Activated CD4-positive, alpha-beta T cell treated with anti-CD3 and anti-CD28 coated beads, Interleukin-2, amount 10 ng/mL, durations not matched to agents 7 days and 5 days (primary cell): ENCODE data around the gene DIAPH1. TPM values are rescaled to one million over a fixed set of nuclear protein-coding genes. Genes with fewer than 3 reads are reported as not detected.
"Not testable (repeated sequence)": the region's sequence is repeated elsewhere in the genome, so short reads cannot be mapped to it uniquely, and the experiment has no call there.

Experiments used
- CTCF ChIA-PET: fragments of 350-600 bp; sonication (Branson Sonifier 250); formaldehyde crosslinking; loops from one replicate; lab custom pipeline; 2021; ENCODE audit warnings: antibody characterized with exemption; lab: Charles Lee
- POLR2A ChIA-PET: fragments of 350-600 bp; sonication (Branson Sonifier 250); formaldehyde crosslinking; loops from one replicate; lab custom pipeline; 2021; ENCODE audit warnings: antibody characterized with exemption; lab: Charles Lee
- DNase-seq: peaks from one replicate; pipeline ENCODE4 v3.0.0-alpha.2; 2020
- H3K27ac Mint-ChIP-seq: one replicate; pipeline ENCODE4 v1.8.0; 2021; ENCODE audit warnings: mild to moderate bottlenecking, moderate library complexity, mixed read lengths
- H3K27me3 Mint-ChIP-seq: one replicate; pipeline ENCODE4 v1.8.0; 2021; ENCODE audit warnings: mixed read lengths
- H3K36me3 Mint-ChIP-seq: one replicate; pipeline ENCODE4 v1.8.0; 2021; ENCODE audit warnings: low read depth, mixed read lengths
- H3K4me1 Mint-ChIP-seq: one replicate; pipeline ENCODE4 v1.8.0; 2021; ENCODE audit warnings: mixed read lengths
- H3K4me3 Mint-ChIP-seq: one replicate; pipeline ENCODE4 v1.8.0; 2021; ENCODE audit warnings: mild to moderate bottlenecking, moderate library complexity, mixed read lengths
- H3K9me3 Mint-ChIP-seq: one replicate; pipeline ENCODE4 v1.8.0; 2021; ENCODE audit warnings: mixed read lengths
- total RNA-seq, 2 experiments: library from RNA; stranded (reverse); gene quantifications; one replicate each; pipeline ENCODE4 v1.2.3, GENCODE V29; 2021

Gene DIAPH1
- total RNA-seq, 2 experiments from 2014 or later: 297 to 302 TPM

- ChIA-PET CTCF (interaction anchor here (0.5 to 14.1 kb wide), 4 partner anchors 13 to 1013 kb away, joined by 3 to 318 read pairs (median 93); partner anchors contain the start of genes HDAC3 and RELL2), POLR2A (interaction anchor here (0.6 to 0.7 kb wide), 2 partner anchors 11 to 60 kb away, joined by 3 read pairs; no protein-coding TSS in a partner anchor)
- peak overlapping the region; percentile 86 for H3K27ac Mint-ChIP-seq
Observed at GRCh38 chr5:141623611-141624010, 4.8 kb upstream of the DIAPH1 start.

GRCh38 chr5:141623186-141623585 lies 4.4 kb upstream of the DIAPH1 start:
- H3K4me1 Mint-ChIP-seq: peaks cover 36% of the 10 kb centered on the region
- H3K36me3 Mint-ChIP-seq: peaks cover 43% of the 10 kb centered on the region
- no peaks in the 10 kb centered on the region for H3K9me3 Mint-ChIP-seq
- no peaks in the 10 kb centered on the region for H3K27me3 Mint-ChIP-seq
- H3K4me3 Mint-ChIP-seq: no peak overlapping the region
- ChIA-PET CTCF (interaction anchor here (0.5 to 14.1 kb wide), 5 partner anchors 14 to 1013 kb away, joined by 3 to 318 read pairs (median 3); partner anchors contain the start of genes HDAC3 and RELL2), POLR2A (interaction anchor here (0.7 kb wide), 1 partner anchor 59 kb away, joined by 3 read pairs; no protein-coding TSS in a partner anchor)
- H3K27ac Mint-ChIP-seq: peak overlapping the region; percentile 86
- peak; percentile 47 for DNase-seq

More at GRCh38 chr5:141623611-141624010, 4.8 kb upstream of the DIAPH1 start:
- DNase-seq: no peak
- peaks cover 36% of the 10 kb centered on the region for H3K4me1 Mint-ChIP-seq
- H3K9me3 Mint-ChIP-seq: no peaks in the 10 kb centered on the region
- H3K4me3 Mint-ChIP-seq: no peak overlapping the region
- H3K27me3 Mint-ChIP-seq: no peaks in the 10 kb centered on the region
- H3K36me3 Mint-ChIP-seq: peaks cover 44% of the 10 kb centered on the region

DNA sequence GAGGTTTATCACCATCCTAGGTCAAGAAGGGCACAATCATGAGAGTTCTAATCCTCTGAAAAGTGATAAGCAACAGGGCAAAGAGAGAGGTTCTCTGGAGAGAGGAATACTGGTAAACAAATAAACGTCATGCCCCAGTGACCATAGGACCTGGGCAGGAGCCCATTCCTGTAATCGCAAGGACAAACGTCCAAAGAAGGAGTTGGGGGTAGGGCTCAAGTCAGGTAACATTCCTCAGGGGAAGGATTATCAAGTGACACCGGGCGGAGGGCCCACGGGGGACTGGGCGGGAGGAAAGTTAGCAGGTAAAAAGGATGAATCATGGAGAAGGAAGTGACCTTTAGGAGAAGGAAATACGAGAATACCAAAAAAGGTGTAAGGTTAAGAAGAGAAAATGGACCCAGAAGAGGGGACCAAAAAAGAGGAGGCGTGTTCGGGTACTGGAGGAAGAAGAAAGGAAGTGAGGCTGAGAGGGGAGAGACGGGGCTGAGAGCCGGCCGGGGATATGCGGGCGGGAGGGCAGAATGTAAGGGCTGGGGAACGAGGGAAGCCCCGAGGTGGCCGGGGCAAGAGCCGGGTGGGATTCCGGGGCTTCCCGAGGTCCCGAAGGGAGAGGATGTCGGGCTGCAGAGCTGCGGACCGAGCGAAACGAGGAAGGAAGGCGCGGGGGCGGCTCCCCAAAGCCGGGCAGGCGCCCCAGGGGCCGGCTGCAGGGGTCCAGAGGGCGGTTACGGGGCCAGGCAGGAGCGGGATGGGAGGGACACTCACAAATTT lies 583 bp downstream of the DIAPH1 start:
- Mint-ChIP-seq H3K27ac (peak overlapping the region; percentile 97), H3K9me3 (no peaks in the 10 kb centered on the region), H3K4me1 (peaks cover 57% of the 10 kb centered on the region), H3K4me3 (peak overlapping the region; percentile 99), H3K27me3 (no peaks in the 10 kb centered on the region), H3K36me3 (peaks cover 56% of the 10 kb centered on the region)
- peak; percentile 52 for DNase-seq
- CTCF ChIA-PET: interaction anchor here (0.7 to 14.1 kb wide), 32 partner anchors 10 to 351 kb away, joined by 3 to 318 read pairs (median 8); partner anchors contain the start of genes FCHSD1, HDAC3, PCDHGA11 and RELL2
- POLR2A ChIA-PET: interaction anchor here (0.9 to 1.8 kb wide), 2 partner anchors 17 to 26 kb away, joined by 4 to 19 read pairs; no protein-coding TSS in a partner anchor

- no peak for DNase-seq
- Mint-ChIP-seq H3K36me3 (peaks cover 58% of the 10 kb centered on the region), H3K9me3 (no peaks in the 10 kb centered on the region)
Observed at GRCh38 chr5:141617682-141618029, 1.1 kb downstream of the DIAPH1 start.

GRCh38 chr5:141617128-141617527 lies 1.7 kb downstream of the DIAPH1 start:
- CTCF ChIA-PET: interaction anchor here (1.0 to 14.1 kb wide), 9 partner anchors 11 to 351 kb away, joined by 3 to 318 read pairs (median 4); partner anchors contain the start of genes HDAC3, RELL2 and RNF14
- Mint-ChIP-seq H3K9me3 (no peaks in the 10 kb centered on the region), H3K27ac (peak overlapping the region; percentile 97), H3K4me3 (peak overlapping the region; percentile 99), H3K36me3 (peaks cover 61% of the 10 kb centered on the region), H3K27me3 (no peaks in the 10 kb centered on the region), H3K4me1 (peaks cover 59% of the 10 kb centered on the region)
- no peak for DNase-seq
- POLR2A ChIA-PET: interaction anchor here (0.6 kb wide), 1 partner anchor 25 kb away, joined by 4 read pairs; no protein-coding TSS in a partner anchor

More at GRCh38 chr5:141617682-141618029, 1.1 kb downstream of the DIAPH1 start:
- CTCF ChIA-PET: interaction anchor here (1.0 to 14.1 kb wide), 9 partner anchors 12 to 54 kb away, joined by 3 to 318 read pairs (median 3); partner anchors contain the start of genes HDAC3 and RELL2
- Mint-ChIP-seq H3K4me1 (peaks cover 57% of the 10 kb centered on the region), H3K4me3 (peak overlapping the region; percentile 99), H3K27me3 (no peaks in the 10 kb centered on the region), H3K27ac (peak overlapping the region; percentile 97)
- POLR2A ChIA-PET: interaction anchor here (0.6 kb wide), 1 partner anchor 26 kb away, joined by 4 read pairs; no protein-coding TSS in a partner anchor

- Mint-ChIP-seq H3K36me3 (peaks cover 59% of the 10 kb centered on the region), H3K27me3 (no peaks in the 10 kb centered on the region), H3K9me3 (no peaks in the 10 kb centered on the region), H3K4me3 (peak overlapping the region; percentile 99), H3K27ac (peak overlapping the region; percentile 17), H3K4me1 (peaks cover 62% of the 10 kb centered on the region)
- no peak for DNase-seq
- ChIA-PET POLR2A (interaction anchor here (0.9 kb wide), 1 partner anchor 24 kb away, joined by 4 read pairs; no protein-coding TSS in a partner anchor), CTCF (interaction anchor here (1.3 to 14.1 kb wide), 7 partner anchors 9 to 352 kb away, joined by 3 to 318 read pairs (median 6); partner anchors contain the start of genes HDAC3, RELL2 and RNF14)
Observed at GRCh38 chr5:141615991-141616720, 2.6 kb downstream of the DIAPH1 start.

DNA sequence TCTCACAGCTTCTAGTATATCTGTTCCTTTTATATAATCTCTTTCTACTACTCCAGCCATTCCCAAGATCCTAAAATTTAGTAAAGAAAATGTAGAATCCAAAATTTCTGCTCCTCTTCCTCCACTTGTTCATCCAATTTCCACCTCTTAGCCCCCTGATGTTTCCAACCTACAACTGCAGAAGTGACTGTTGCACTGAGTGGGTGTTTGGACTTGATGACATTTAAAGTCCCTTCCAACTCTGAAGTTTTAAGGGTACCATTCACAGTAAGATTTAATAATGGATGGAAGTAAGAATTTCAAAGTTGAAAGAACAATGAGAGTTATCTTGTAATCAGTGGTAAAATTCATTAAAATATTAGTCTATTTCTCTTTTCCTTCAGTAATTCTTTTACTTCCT lies 5.5 kb downstream of the DIAPH1 start:
- Mint-ChIP-seq H3K9me3 (no peaks in the 10 kb centered on the region), H3K36me3 (peaks cover 71% of the 10 kb centered on the region), H3K4me1 (peaks cover 78% of the 10 kb centered on the region), H3K27ac (peak overlapping the region; percentile 59), H3K4me3 (no peak overlapping the region), H3K27me3 (no peaks in the 10 kb centered on the region)
- POLR2A ChIA-PET: interaction anchor here (1.4 kb wide), 1 partner anchor 21 kb away, joined by 5 read pairs; no protein-coding TSS in a partner anchor
- CTCF ChIA-PET: interaction anchor here (1.4 to 14.1 kb wide), 4 partner anchors 11 to 24 kb away, joined by 4 to 318 read pairs (median 7); partner anchors contain the start of genes HDAC3 and RELL2
- DNase-seq: no peak

GRCh38 chr5:141611289-141611688 lies 7.5 kb downstream of the DIAPH1 start:
- POLR2A ChIA-PET: no interaction called here
- H3K9me3 Mint-ChIP-seq: no peaks in the 10 kb centered on the region
- H3K27ac Mint-ChIP-seq: peak overlapping the region; percentile 58
- peaks cover 89% of the 10 kb centered on the region for H3K4me1 Mint-ChIP-seq
- CTCF ChIA-PET: interaction anchor here (1.5 kb wide), 1 partner anchor 19 kb away, joined by 4 read pairs; no protein-coding TSS in a partner anchor
- H3K36me3 Mint-ChIP-seq: peaks cover 66% of the 10 kb centered on the region
- H3K27me3 Mint-ChIP-seq: no peaks in the 10 kb centered on the region
- H3K4me3 Mint-ChIP-seq: peak overlapping the region; percentile 23
- no peak for DNase-seq

GRCh38 chr5:141609921-141610320 lies 8.9 kb downstream of the DIAPH1 start:
- CTCF ChIA-PET: interaction anchor here (1.1 to 3.2 kb wide), 2 partner anchors 10 to 18 kb away, joined by 4 to 29 read pairs; partner anchors contain the start of gene DIAPH1
- peaks cover 58% of the 10 kb centered on the region for H3K36me3 Mint-ChIP-seq
- DNase-seq, H3K4me3 Mint-ChIP-seq, H3K9me3 Mint-ChIP-seq, H3K27me3 Mint-ChIP-seq, POLR2A ChIA-PET: not testable (repeated sequence)
- H3K27ac Mint-ChIP-seq: peak overlapping the region; percentile 95
- peaks cover 92% of the 10 kb centered on the region for H3K4me1 Mint-ChIP-seq

DNA sequence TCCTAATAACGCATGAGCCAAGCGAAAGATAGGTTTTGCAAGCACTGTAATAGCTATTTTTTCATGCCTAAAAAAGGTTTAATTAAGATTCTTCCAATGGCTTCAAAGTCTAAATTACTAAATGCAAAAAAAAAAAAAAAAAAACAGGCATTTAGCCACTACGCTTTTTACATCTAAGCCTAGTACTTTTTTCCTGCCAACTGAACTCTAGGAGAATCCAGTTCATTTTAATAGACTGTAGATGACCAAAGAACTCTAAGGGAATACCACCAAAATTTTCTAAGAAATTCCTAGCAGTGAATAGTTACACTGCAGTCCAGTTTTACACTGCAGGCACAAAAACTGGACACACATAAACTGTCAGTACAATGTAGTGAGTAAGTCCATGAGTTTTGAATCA lies 9.8 kb downstream of the DIAPH1 start:
- peaks cover 91% of the 10 kb centered on the region for H3K4me1 Mint-ChIP-seq
- H3K36me3 Mint-ChIP-seq: peaks cover 55% of the 10 kb centered on the region
- no peaks in the 10 kb centered on the region for H3K9me3 Mint-ChIP-seq
- no peaks in the 10 kb centered on the region for H3K27me3 Mint-ChIP-seq
- ChIA-PET POLR2A (no interaction called here), CTCF (interaction anchor here (0.7 to 3.2 kb wide), 6 partner anchors 10 to 45 kb away, joined by 3 to 29 read pairs (median 5); partner anchors contain the start of genes DIAPH1, HDAC3 and RELL2)
- H3K27ac Mint-ChIP-seq: peak overlapping the region; percentile 95
- H3K4me3 Mint-ChIP-seq: no peak overlapping the region
- no peak for DNase-seq

DNA sequence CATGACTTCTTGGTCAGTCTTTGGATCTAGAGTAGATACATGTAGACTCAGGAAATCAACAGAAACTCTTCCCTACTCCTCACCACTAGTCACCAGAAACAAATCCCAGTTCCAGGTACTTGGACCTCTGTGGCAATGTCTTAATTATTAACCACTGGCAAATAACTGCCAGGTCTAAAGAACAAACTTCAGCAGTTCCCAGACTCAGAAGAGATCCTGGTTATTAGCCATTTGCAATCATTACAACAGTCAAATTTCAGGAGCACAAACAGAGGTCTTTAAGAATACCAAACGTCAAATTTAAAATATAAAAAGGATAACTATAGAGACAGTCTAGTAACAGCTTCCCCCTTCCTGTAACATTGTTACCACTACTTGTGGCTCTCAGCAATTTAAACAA lies 10.2 kb downstream of the DIAPH1 start:
- ChIA-PET POLR2A (no interaction called here), CTCF (interaction anchor here (0.6 to 3.3 kb wide), 9 partner anchors 11 to 1194 kb away, joined by 3 to 30 read pairs (median 5); partner anchors contain the start of genes DIAPH1, HDAC3 and RELL2)
- Mint-ChIP-seq H3K27ac (peak overlapping the region; percentile 95), H3K27me3 (no peaks in the 10 kb centered on the region), H3K36me3 (peaks cover 52% of the 10 kb centered on the region), H3K4me1 (peaks cover 92% of the 10 kb centered on the region), H3K9me3 (no peaks in the 10 kb centered on the region), H3K4me3 (no peak overlapping the region)
- DNase-seq: no peak
